8988T (cell line): ENCODE measurements around the gene BCL6B.
"Not testable (repeated sequence)": the region's sequence is repeated elsewhere in the genome, so short reads cannot be mapped to it uniquely, and the experiment has no call there.

ENCODE experiments used
- DNase-seq: peaks from one replicate; pipeline ENCODE4 v3.0.0; 2011

The BCL6B gene, protein sequence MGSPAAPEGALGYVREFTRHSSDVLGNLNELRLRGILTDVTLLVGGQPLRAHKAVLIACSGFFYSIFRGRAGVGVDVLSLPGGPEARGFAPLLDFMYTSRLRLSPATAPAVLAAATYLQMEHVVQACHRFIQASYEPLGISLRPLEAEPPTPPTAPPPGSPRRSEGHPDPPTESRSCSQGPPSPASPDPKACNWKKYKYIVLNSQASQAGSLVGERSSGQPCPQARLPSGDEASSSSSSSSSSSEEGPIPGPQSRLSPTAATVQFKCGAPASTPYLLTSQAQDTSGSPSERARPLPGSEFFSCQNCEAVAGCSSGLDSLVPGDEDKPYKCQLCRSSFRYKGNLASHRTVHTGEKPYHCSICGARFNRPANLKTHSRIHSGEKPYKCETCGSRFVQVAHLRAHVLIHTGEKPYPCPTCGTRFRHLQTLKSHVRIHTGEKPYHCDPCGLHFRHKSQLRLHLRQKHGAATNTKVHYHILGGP

DNA sequence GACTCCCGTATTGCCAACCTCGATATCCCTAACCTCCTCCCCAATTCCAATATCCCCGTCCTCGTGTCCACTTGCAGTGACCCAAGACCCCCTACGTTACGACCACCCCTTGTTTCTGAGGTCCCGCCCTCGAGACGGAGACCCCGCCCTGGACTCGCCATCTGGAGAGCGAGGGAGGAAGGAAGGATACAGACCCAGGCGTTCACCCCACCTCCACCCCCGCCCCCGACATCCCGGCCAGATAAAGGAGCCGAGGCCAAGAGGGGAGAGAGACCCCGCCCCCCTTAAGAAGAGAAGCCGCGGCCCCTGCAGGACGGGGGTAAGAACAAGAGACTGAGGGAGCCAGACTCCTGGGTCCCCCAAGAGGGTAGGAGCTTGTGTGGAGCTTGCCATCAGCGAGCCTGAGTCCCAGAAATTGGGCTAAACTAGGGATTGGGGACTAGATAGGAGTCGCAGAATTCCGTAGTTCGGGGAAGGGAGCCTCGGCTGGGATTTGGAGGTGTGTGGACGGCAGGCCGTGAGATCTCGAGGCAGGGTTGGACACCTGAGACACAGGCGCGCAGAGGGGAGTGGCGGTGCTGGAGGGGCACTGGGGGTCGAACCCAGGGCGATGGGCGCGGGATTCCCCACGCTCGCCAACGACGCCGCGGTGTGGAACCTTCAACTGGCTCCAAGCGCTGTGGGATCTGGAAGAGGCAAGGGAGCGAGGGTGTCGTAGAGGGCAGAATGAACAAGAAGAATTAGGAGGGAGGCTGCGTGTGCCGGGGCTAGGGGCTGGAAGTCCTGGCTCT lies at the start of gene BCL6B:
Gene BCL6B, plus strand, starts transcription at position 270 of the 791 bp plus-strand sequence. CDS start 622 bp downstream, outside the sequence.
- DNase-seq, result no peak

DNA sequence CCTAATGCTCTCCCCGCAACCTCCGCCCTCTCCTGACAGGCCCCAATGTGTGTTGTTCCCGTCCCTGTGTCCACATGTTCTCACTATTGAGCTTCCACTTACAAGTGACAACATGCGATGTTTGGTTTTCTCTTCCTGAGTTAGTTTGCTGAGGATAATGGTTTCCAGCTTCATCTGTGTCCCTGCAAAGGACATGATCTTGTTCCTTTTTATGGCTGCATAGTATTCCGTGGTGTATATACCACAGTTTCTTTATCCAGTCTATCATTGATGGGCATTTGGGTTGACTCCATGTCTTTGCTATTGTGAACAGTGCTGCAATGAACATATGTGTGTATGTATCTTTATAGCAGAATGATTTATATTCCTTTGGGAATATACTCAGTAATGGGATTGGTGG lies 43.4 kb upstream of the BCL6B start:
- DNase-seq, result not testable (repeated sequence)

DNA sequence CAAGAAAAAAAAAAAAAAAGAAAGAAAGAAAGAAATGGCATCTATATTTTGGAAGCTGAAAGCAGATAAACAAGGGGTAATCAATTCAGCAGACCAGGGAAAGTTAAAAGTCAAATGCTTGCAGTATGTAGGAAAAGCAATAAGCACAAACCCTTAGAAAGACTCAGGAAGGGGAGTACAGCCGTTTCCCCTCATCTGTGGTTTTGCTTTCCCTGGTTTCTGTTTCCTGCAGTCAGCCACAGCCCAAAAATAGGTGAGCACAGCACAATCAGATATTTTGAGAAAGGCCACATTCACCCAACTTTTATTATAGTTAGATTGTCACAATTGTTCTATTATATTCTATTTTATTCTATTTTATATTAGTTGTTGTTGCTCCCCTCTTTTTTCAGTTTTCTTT lies 41.4 kb upstream of the BCL6B start:
- no peak for DNase-seq

DNA sequence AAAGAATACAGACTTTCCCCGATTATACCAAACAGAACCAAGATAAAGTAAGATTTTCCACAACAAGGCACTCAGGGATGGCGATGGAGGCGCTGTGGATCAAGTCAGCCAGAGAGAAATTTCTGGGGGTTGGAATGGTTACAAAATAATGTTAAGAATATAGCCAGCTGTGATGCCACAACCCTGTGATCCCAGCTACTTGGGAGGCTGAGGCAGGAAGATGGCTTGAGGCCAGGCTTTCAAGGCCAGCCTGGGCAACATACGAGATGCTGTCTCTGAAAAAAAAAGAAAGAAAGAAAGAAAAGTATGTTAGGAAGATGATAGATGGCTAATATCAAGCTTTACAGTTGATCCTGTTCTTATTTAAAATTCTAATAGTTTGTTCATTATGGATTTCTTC lies 37.6 kb upstream of the BCL6B start:
- DNase-seq, result no peak

DNA sequence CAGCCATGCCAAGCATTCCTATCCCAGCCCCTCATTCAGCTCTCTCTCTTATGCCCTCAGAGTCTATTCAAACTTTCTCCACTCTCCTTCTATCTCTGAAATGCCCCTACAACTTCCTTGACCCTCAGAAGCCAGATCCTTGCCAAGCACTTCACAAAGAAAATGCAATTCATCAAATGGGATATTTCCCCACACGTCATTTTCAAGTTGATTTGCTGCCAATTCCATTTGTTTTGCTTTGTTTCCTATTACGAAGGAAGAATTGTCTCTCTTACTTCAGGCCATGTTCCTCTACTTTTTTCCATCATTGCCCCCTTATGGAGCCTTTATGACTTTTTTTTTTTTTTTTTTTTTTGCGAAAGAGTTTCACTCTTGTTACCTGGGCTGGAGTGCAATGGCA lies 36.2 kb upstream of the BCL6B start:
- DNase-seq, result no peak

DNA sequence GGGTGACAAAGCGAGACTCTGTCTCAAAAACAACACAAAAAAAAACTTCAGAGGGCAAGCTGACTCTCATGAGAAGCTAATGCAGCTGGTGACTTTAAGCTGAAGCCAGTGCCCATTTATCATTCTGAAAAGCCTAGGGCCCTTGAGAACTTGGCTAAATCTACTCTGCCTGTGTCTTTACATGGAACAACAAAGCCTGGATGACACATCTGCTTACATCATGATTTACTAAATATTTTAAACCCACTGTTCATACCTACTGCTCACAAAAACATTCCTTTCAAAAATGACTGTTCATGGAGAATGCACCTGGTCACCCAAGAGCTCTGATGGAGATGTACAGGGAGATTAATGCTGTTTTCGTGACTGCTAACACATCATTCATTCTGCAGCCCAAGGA lies 33.1 kb upstream of the BCL6B start:
- no peak for DNase-seq

DNA sequence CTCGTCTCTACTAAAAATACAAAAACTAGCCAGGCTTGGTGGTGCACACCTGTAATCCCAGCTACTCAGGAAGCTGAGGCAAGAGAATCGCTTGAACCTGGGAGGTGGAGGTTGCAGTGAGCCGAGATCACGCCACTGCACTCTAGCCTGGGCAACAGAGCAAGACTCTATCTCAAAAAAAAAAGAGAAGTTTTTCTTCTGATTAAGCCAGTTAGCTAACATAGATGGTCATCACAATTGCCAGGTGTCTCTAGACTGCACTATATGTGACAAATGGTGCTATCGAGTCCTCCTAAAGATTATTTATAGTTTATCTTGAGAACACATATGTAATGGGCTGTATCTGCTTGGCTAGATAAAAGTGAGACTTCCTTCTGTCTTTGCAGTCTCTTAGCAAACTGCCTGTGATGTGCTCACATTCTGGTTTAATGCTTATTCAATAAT lies 29.2 kb upstream of the BCL6B start:
- DNase-seq, result not testable (repeated sequence)

DNA sequence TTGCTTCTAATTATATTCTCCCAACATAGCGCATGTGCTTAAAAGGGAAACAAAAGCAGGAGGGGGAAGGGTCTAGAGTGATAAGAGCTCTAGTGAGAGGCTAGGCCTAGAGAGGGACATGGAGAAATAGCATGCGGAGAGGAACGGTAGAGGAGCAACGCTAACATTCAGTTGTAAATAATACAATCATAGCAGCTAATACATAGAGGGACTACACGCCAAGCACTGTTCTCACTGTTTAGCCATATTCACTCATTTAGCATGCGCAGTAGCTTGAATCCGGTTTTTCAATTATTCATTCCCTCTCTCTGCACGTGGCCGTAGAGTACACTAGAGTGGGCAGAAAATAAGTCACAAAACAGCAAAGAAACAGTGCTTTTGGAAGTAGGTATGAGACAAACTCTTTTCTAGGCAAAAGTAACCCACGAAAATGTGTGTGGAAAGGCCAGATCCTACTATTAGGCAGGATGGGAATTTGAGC lies 28.7 kb upstream of the BCL6B start:
- no peak for DNase-seq

DNA sequence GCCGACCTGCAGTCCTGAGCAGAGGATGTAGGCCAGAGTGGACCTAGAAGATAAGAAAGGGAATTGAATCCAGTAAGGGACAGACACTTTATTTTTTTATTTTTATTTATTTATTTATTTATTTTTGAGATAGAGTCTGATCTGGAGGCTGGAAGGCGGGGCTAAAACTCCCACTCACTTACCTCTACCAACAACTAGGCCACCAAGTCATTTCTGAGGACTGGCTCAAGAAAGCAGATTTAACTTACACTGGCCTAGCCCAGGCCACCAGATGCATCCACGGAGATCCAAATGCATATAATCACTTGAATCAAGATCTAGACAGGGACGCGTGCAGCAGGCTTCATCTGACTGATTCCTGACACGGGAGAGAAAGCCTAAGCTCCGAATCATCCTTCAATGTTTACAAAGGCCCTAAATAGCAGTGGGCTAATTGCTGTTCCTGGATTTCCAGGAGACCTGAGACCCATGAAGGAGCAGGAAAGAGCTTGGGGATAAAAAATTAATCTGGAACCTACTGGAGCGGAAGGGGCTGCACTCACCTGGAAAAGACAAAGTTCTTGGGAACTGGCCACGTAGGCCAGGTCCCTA lies 28.1 kb upstream of the BCL6B start:
- DNase-seq, result no peak

DNA sequence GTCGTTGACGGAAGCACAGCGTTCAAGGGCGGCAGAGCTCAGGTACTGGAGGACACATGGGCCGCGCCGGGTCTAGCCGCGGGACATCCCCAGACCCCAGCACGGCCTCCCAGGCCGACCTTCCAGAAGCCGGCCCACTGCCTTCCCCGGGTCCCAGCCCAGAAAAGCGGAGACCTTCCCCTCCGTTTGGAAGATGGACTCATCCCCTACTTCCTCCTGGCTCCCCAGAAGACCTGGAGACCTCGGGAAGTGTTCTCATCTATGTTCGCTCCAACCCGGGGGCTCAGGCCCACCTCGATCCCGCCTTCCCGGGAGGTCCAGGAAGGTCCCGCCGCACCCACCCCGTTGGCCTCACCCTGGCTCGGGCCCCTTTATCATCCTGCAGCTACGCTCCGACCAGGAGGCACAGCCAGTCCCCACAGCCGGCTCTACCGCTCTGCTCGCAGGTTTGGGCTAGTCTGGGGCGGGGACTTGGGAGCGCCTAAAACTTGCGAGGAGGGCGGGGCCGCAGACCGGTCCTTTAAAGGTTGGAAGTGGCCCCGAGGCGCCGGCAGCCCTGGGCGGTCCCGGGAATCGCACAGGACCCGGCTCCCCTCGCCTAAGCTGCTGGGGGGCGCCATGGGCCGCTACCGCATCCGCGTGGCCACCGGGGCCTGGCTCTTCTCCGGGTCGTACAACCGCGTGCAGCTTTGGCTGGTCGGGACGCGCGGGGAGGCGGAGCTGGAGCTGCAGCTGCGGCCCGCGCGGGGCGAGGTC lies 27.2 kb upstream of the BCL6B start, which contains the start of gene ALOX12:
Gene ALOX12, plus strand, starts transcription at position 550 of the 756 bp plus-strand sequence. Its CDS starts 69 bp downstream, at position 619.
- DNase-seq, result no peak

DNA sequence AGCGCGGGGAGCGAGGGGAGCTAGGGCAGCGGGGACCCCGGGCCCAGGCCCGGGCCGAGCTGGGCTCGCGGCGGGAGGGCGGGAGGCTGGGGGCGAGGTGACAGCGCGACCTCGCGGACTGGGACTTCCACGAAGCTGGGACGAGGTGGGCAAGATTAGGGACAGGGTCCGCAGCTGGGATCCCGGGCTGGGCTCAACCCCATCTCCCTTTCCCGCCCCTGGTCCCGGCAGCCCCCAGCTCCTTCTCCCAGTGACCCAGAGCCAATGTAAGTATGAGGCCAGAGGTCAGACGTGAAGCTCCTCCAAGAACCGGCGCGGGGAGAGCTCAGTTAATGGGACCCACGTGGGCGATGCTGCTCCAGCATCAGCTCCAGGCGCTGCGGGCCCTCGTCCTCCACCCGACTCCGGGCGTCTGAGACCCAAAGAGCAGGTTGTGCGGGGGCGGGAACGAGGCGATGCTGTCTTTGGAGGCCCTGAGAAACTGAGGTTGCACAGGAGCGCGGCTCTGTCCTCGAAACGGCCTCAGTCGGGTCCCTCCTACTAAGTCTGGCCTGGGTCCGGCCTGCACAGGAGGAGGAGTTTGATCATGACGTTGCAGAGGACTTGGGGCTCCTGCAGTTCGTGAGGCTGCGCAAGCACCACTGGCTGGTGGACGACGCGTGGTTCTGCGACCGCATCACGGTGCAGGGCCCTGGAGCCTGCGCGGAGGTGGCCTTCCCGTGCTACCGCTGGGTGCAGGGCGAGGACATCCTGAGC lies 26.4 kb upstream of the BCL6B start:
- DNase-seq, result no peak

DNA sequence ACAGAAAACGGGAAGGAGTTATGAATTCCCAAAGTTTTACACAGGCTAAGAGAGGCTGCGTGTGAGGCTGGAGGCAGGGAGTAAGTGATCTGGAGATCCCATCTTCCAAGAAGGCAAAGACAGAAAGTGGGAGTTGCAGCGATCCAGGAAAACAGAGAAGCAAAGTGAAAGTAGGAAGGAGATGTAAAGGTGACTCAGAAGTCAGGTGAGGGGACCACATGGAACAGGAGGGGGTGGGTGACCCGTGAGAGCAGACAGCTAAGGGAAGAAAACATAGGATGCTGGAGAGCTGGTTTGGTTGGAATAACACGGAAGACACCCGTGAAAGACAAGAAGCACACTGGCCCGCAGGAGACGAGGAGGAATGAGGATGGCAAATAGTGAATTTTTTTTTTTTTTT lies 25.7 kb upstream of the BCL6B start:
- no peak for DNase-seq

DNA sequence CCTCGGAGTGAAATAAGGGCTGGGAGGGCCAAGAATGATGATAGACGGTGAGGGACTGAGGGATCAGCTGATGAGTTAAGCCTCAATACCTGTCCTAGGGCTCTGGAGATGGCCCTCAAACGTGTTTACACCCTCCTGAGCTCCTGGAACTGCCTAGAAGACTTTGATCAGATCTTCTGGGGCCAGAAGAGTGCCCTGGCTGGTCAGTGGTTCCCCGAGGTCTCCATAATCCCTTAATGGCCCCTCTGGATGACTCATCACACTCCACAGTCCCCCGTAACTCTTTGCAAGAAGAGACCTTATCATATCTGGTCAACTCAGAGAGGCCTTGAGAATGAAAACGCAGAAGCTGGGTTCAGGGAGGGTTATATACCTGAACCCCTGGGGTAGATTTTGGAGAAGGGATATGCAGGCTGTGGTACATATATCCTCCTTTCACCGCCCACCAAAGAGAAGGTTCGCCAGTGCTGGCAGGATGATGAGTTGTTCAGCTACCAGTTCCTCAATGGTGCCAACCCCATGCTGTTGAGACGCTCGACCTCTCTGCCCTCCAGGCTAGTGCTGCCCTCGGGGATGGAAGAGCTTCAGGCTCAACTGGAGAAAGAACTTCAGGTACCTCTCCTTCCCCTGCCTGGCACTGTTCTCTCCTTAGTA lies 23.9 kb upstream of the BCL6B start:
- DNase-seq, result no peak

DNA sequence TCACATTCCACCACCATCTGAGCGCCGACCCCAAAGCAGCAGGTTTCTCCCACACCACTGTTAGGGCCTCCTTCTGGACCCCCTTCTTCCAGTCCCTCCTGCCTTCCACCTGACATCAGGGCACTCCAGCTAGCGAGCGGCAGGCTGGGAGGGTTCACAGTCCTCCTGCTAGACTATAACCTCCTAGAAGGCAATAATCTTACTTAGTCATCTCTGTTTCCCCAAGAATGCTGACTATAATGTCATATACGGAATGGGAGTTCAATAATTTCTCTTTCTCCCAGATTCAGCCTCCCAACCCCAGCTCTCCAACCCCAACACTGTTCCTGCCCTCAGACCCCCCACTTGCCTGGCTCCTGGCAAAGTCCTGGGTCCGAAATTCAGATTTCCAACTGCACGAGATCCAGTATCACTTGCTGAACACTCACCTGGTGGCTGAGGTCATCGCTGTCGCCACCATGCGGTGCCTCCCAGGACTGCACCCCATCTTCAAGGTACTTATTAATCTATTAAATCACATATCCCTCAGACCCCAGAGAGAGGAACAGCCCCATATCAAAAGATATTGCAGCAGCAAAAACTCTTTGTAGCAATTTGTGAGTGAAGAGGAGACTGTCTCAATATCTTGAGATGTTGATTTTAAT lies 21.4 kb upstream of the BCL6B start:
- DNase-seq, result no peak

DNA sequence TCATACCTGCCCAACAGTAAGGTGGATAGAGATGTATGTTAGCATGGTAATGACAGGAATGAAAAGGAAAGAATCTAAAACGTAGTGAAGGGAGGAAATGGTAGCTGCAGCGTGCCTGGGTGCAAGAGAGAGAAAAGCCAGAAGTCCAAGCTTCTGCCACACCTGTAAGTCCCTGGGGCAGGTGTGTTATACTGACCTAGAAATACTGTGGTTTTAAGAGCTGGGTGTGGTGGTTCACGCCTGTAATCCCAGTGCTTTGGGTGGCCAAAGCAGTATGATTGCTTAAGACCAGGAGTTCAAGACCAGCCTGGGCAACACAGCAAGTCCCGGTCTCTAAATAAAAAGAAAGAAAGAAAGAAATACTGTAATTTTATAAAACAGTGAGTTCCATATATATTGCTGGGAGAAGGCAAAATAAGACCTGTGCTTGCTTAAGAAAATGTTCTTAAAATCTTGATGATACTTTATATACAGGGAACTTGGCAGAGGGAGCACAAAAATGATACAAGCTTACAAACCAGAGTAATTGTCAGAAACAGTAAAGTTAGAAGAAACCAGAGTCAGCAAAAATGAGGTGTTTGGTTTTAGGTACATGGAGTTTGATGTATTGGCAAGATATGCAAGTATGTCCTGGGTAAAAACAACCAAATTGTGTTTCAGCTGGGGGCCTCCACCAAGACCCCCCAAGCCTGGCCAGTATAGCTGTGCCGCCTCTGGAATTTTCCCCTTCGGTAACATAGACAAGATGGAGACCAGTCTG lies 20.4 kb upstream of the BCL6B start:
- DNase-seq, result no peak

DNA sequence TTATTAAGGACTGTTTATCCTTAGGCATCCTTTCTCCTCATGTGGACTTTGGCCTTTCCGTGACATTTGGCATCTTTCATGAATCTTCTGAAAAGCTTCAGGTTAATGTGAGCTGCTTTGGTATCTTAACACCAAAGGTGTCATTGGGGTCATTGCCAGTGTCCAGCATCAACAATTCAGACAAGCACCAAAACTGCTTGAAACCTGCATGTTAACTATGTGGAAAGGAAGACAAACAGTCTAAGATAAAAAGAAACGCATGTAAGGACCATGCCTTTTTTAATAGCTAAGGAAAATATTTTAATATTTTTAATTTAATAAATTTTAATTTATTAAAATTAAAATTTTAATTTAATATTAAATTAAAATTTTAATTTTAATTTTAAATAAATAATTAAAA lies 19.1 kb upstream of the BCL6B start:
- DNase-seq, result no peak

DNA sequence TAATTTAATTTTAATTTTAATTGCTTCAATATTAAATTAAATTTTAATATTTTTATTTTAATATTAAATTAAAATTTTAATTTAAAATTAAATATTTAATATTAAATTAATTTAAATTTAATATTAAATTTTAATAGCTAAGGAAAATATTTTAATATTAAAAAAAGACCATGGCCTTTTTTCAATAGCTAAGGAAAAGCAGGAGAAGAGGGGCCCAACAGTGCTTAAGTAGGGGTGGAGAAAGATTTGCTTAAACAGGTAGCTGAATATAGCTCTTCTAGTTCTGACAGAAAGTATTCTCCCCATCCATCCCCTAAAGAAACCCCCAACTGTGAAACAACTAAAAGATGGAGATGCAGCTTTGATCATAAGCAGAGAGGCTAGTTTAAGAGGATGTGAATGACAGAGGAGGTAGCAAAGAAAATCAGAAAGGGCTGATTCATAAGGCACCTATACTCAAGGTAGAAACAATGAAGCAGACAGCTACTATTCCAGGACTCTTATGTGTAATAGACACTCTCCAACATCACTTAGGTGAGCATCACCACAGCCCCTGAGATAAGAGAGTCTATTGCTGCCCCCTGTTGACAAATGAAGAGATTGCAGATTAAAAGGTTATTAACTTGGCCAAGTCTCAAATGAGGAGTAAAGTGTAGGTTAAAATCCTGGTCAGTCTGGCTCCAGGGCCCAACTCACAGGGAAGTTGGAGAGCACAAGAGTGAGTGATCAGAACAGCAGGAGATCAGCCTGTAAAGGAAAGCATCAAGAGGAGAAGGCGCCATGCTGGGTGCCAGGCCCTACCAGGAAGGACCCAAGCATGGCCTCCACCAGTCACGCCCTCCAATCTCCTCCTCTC lies 18.2 kb upstream of the BCL6B start:
- no peak for DNase-seq

DNA sequence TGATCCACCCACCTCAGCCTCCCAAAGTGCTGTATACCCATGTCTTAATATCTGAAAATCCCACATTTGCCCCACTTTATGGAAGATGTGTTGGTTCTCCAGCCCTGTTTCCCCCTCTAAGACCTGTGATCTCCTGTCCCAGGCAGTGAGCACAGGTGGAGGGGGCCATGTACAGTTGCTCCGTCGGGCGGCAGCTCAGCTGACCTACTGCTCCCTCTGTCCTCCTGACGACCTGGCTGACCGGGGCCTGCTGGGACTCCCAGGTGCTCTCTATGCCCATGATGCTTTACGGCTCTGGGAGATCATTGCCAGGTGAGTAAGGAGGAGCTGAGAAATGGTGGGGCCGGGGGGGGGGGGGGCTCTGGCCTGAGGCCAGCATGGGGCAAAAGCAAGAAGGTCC lies 17.1 kb upstream of the BCL6B start:
- DNase-seq, result no peak

DNA sequence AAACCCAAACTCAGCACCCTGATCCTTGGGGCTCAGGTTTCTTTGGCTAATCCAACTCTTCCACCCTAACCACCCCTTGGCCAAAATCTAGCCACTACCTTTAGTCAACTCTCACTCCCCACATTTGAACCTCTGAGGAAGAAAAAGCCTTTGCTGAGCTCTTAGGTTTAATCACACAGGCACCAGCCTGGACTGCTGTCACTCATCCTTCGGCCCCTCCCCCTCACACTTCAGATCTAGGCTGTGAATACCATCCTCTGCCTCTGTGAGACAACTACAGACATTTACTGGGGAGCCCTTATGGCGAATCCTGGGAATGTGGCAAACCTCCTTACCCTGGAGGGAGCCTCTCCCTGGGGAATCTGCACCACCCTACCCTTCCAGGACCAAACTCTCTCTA lies 15.7 kb upstream of the BCL6B start:
- DNase-seq, result no peak
